Stimulated activated CD8-positive, alpha-beta memory T cell treated with anti-CD3 and anti-CD28 coated beads, Interleukin-7, amount 100 ng/mL, for 48 hours (primary cell): ENCODE data around the gene CAMK2G.

Experiments used
- DNase-seq, 2 donors: peaks; one replicate each; pipeline ENCODE4 v3.0.0-alpha.2; 2020; ENCODE audit warnings: low read depth in 1 of 2; ENCODE audit errors: extremely low read depth in 1 of 2

CAMK2G gene

DNA sequence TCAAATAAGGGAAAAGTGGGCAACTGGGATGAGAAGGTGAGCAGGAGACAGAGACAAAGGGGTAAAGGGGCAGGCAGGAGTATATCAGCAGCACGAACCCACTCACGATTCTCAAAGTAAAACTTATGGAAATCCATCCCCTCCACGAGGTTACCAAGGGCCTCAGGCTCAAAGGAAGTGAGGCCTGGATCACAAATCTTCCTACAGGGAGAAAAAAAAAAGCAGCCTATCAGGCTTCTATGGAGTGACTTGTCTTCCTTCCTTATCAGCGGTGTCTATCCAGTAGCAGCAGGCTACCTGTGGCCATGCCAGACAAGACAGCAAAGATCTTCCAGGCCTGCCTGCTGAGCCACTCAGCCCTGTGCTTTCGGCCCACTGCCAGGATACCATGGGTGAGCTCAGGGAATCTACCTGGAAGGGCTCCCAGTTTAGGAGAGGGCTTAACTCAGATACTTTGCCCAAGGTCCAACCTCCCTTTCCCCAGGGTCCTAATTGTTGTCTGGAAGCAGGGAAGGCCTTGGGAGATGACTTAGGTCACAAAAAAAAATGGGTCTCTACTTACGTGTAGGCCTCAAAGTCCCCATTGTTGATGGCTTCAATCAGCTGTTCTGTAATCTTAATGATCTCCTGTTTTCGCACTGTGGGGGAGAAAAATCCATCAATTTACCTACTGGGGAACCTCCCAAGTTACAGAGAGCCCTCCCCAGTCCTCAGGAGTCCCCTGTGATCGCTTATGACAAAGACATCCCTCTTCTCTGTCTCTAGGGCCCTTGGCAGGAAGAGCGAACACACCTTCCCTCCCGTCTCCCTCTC lies 57.2 kb downstream of the CAMK2G start:
- no peak for DNase-seq

DNA sequence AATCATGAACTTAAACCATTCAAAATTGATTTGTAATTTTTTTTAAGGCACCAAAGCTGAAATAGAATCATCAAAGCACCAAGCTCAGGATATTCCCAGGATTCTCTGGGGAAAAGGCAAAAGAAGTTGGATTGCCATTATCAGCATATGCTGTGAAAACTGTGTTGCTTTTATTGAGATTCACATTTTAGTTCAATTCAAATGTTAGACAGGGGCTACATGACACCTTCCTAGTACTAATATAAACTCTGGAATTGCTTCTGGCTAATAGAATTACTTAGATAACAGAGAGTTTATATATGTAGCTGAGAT lies 58.7 kb downstream of the CAMK2G start:
- no peak for DNase-seq

- no peak for DNase-seq
Measured at GRCh38 chr10:73814896-73815718, 59.2 kb downstream of the CAMK2G start.

DNA sequence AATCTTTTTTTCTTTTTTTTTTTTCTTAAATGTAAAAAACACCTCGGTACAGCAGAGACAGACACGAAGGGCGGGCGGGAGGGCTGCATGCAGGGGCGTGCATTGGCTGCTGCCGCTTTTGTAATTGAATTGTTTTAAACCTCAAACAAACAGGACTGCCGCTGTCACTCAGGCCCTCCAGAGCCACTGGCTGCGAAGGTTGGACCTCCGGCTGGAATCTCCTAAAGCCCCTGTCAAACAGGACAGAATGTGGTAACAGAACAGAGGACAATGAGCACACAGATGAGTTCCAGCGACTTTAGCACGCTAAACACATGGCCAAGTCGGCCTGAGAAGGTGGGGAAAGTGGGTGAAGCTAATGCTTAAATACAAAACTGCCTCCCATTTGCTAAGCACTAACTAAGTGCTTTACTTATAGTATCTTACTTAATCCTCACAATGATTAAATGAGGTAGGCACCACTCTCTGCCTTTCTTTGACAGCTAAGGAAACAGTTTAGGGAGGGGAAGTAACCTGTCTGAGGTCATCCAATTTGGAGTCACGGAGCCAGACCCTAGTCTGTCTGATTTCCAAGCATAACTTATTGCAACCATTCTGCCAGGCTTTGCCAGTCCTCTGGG lies 60.0 kb downstream of the CAMK2G start:
- no peak for DNase-seq

DNA sequence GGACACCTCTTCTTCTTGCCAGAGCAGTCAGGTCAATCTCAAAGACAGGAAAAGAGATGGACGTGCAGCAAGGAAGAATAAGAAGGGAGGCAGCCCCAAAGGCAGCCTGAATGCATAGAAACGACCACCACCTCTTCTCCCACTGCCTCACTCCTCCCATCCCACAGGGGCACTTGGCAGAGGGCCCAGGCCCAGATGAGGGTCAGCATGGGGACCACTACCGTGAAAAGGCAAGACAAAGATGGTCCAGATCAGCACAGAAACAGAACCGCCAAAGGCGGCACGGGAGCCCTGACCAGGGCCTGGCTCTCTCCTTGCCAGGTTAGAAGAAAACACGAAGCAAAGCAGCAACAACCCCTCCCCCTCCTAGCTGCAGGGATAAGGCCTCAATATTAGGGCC lies 61.0 kb downstream of the CAMK2G start:
- DNase-seq: no peak

GRCh38 chr10:73812657-73813056 lies 61.7 kb downstream of the CAMK2G start:
- DNase-seq: no peak

DNA sequence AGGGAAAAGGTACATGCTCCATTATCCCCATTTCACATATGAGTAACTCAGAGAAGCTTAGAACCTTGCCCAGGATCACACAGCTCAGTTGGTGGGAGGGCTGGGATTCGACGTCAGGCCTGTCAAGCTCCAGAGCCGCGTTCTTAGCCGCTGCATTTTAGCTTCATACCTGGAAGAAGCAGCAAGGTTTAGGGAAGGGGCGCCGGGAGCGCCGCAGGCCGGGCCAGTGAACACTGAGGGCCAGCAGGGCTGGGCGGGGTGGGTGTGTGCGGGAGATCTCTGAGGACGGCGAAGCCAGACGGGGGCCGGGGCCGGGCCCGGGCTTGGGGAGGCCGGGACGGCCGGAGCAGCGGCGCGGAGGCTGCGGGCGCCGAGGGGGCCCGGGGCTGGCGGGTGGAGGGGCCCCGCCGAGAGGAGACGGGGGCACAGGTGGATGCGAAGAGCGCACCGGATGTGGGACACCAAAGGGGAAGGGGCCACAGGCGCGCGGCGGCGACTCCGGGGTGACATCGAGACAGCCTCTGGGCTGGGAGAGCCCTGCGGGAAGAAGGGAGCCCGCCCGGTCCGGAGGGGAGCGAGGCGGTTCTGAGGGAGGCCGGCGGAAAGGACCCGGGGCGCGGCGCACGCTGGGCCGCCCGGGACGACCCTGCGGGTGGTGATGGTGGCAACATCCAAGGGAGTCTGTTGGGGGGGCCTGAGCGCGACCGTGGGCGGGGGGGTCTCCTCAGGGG lies 63.5 kb downstream of the CAMK2G start:
- peak; percentile 30 to 32 for DNase-seq

GRCh38 chr10:73810358-73810734 lies 64.0 kb downstream of the CAMK2G start:
- no peak for DNase-seq

GRCh38 chr10:73809061-73809818 lies 65.1 kb downstream of the CAMK2G start:
- DNase-seq: no peak

- DNase-seq: no peak
Measured at GRCh38 chr10:73808021-73808815, 66.1 kb downstream of the CAMK2G start.

DNA sequence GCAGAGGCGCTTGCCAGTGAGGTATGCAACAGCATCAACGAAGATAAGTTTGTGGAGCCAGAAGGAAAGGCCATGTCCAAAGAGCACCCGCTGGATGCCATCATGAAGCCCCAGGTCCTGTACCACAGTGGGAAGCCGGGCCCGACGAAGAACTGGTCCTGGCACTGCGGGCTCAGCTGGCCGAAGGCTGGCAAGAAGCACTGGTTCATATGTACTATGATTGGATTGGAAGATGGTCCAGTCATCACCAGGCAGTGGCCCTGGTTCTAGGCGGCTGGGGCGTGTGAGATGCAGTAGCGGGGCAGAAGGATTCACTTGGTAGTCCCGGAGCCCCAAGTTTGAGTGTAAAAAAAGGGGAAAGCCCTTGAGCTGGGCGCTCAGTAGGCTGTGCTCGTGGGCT lies 66.9 kb downstream of the CAMK2G start:
- DNase-seq: no peak

GRCh38 chr10:73806176-73806950 lies 68.0 kb downstream of the CAMK2G start:
- DNase-seq: no peak

DNA sequence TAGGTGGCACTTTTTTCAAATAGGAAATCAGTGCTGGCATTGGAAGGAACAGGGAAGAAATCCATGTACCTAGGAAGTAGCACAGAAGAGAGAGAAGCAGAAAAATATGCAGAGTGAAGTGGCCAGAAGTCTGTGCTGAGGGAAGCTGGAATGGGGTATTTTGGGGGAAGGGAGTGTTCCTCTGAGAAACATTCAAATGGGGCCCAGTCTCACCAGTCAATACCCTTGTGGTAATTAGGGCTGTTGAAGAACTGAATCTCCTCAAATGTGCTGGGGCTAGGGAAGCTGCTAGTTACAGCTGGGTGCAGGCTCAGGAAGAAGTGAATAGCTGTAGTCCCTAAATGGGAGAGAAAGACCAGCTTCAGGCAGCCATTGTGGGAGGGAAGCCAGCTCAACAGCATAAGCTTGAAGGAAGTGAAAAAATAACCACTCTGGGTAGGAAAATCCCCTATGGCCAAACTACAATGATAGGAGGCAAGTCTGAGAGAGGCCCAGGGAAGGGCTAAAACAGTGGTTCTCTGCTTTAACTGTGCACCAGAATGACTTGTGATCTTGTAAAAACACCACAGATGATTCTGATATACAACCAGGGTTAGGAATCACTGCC lies 70.6 kb downstream of the CAMK2G start:
- no peak for DNase-seq

- DNase-seq: no peak
Measured at GRCh38 chr10:73802276-73802991, 71.9 kb downstream of the CAMK2G start.

GRCh38 chr10:73801253-73801590 lies 73.1 kb downstream of the CAMK2G start:
- DNase-seq: no peak

DNA sequence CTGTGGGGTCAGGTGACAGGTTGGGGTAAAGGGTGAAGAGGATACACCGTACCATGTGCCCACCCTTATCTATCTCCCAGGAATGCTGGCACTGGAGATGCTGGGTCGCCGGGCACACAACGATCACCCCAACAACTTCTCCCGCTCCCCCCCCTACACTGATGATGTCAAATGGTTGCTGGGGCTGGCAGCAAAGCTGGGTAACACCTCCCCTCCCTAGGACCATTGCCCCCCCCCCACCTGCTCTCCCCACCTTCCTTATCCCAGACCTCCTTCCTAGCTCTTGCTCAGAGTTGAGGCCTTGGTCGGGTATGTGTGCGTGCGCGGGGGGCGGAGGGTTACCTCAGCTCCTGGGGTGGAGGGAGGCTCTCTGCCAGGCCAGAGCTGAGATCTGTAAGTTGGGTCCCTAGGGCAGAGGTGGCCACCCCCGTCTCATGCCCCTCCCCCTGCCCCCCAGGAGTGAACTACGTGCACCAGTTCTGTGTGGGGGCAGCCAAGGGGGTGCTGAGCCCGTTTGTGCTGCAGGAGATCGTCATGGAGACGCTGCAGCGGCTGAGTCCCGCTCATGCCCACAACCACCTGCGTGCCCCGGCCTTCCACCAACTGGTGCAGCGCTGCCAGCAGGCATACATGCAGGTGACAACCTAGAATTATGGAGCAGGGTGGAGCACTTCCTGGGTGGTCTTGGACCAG lies 73.6 kb downstream of the CAMK2G start:
- no peak for DNase-seq

DNA sequence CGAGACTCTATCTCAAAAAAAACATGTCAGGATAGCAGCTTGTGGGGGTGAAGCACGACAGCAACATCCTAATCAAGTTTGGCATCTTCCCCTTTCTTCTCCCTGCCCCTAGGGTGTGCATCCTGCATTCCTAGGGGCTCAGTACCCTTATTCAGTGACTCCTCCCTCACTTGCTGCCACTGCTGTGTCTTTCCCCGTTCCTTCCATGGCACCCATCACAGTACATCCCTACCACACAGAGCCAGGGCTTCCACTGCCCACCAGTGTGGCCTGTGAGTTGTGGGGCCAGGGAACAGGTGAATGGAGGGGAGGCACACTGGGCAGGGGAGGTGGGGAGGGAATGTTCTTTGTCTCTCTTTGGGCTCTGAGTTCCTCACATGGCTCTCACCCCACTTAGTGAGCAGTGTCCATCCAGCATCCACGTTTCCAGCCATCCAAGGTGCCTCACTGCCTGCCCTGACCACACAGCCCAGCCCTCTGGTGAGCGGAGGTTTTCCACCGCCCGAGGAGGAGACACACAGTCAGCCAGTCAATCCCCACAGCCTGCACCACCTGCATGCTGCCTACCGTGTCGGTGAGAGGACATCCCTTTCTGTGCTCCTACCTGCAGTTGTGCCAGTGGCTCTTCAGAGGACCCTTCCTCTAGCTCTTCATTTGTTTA lies 74.3 kb downstream of the CAMK2G start:
- DNase-seq: no peak
